ENCODE measurements around the gene HAAO. TPM values are rescaled to one million over a fixed set of nuclear protein-coding genes. Genes with fewer than 3 reads are reported as not detected.

Gene HAAO
- total and polyA plus RNA-seq, 2 of the 13 experiments (the other 11 are each of a cell fraction or from before 2014, with no cell fraction given) = 36.1 to 42.7 TPM

DNA sequence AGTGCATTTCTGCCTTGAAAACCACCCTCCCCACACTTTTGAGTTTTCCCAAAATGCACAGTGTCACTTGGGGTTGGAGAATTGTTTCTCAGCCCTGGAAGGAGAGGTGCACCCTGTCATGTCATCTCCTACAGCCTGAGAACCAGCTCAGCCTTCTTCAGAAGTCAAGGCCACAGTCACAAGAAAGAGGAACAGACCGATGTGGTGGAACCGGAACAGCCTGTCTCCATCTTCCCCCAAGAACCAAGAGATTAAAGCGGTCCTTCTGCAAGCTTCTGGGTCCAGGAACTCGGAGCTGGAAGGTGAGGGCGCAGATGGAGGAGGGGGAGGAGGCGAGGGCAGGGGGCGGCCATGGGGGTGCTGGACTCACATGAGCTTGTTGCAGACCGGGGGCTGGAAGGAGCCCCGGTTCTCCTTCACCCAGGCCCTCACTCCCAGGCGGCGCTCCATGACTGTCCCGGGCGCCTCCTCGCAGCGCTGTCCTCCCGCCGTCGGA lies 248 bp downstream of the HAAO start:
- peak overlapping the region; percentile 98 to 99 (median 99) for H3K4me3 ChIP-seq (replicated peaks in 1 of 3; ENCODE audit: insufficient read depth in 1 of 3, low read depth in 2 of 3, low read length in 3 of 3)
- no peak for TF ChIP-seq ZNF891 (CRISPR knock-in tag; IDR thresholded peaks at IDR 0.05)
- TF ChIP-seq, protein P1, sequence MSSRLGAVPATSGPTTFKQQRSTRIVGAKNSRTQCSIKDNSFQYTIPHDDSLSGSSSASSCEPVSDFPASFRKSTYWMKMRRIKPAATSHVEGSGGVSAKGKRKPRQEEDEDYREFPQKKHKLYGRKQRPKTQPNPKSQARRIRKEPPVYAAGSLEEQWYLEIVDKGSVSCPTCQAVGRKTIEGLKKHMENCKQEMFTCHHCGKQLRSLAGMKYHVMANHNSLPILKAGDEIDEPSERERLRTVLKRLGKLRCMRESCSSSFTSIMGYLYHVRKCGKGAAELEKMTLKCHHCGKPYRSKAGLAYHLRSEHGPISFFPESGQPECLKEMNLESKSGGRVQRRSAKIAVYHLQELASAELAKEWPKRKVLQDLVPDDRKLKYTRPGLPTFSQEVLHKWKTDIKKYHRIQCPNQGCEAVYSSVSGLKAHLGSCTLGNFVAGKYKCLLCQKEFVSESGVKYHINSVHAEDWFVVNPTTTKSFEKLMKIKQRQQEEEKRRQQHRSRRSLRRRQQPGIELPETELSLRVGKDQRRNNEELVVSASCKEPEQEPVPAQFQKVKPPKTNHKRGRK (CRISPR knock-in tag; IDR thresholded peaks at IDR 0.05) = no peak
- TF ChIP-seq ZNF879 (CRISPR knock-in tag; IDR thresholded peaks at IDR 0.05) = no peak
- 0 out of 2 replicates have a peak, but pooled peaks have one; percentile 5 for TF ChIP-seq GTF3A (CRISPR knock-in tag; conservative IDR thresholded peaks at IDR 0.05)
- TF ChIP-seq, protein P2, sequence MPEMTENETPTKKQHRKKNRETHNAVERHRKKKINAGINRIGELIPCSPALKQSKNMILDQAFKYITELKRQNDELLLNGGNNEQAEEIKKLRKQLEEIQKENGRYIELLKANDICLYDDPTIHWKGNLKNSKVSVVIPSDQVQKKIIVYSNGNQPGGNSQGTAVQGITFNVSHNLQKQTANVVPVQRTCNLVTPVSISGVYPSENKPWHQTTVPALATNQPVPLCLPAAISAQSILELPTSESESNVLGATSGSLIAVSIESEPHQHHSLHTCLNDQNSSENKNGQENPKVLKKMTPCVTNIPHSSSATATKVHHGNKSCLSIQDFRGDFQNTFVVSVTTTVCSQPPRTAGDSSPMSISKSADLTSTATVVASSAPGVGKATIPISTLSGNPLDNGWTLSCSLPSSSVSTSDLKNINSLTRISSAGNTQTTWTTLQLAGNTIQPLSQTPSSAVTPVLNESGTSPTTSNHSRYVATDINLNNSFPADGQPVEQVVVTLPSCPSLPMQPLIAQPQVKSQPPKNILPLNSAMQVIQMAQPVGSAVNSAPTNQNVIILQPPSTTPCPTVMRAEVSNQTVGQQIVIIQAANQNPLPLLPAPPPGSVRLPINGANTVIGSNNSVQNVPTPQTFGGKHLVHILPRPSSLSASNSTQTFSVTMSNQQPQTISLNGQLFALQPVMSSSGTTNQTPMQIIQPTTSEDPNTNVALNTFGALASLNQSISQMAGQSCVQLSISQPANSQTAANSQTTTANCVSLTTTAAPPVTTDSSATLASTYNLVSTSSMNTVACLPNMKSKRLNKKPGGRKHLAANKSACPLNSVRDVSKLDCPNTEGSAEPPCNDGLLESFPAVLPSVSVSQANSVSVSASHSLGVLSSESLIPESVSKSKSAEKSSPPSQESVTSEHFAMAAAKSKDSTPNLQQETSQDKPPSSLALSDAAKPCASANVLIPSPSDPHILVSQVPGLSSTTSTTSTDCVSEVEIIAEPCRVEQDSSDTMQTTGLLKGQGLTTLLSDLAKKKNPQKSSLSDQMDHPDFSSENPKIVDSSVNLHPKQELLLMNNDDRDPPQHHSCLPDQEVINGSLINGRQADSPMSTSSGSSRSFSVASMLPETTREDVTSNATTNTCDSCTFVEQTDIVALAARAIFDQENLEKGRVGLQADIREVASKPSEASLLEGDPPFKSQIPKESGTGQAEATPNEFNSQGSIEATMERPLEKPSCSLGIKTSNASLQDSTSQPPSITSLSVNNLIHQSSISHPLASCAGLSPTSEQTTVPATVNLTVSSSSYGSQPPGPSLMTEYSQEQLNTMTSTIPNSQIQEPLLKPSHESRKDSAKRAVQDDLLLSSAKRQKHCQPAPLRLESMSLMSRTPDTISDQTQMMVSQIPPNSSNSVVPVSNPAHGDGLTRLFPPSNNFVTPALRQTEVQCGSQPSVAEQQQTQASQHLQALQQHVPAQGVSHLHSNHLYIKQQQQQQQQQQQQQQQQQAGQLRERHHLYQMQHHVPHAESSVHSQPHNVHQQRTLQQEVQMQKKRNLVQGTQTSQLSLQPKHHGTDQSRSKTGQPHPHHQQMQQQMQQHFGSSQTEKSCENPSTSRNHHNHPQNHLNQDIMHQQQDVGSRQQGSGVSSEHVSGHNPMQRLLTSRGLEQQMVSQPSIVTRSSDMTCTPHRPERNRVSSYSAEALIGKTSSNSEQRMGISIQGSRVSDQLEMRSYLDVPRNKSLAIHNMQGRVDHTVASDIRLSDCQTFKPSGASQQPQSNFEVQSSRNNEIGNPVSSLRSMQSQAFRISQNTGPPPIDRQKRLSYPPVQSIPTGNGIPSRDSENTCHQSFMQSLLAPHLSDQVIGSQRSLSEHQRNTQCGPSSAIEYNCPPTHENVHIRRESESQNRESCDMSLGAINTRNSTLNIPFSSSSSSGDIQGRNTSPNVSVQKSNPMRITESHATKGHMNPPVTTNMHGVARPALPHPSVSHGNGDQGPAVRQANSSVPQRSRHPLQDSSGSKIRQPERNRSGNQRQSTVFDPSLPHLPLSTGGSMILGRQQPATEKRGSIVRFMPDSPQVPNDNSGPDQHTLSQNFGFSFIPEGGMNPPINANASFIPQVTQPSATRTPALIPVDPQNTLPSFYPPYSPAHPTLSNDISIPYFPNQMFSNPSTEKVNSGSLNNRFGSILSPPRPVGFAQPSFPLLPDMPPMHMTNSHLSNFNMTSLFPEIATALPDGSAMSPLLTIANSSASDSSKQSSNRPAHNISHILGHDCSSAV (CRISPR knock-in tag; IDR thresholded peaks at IDR 0.05; ENCODE audit: borderline replicate concordance) = no peak
- TF ChIP-seq ZNF749 (CRISPR knock-in tag; IDR thresholded peaks at IDR 0.05; ENCODE audit: borderline replicate concordance) = no peak; the same call in 1 of the 2 replicates
- no peak for TF ChIP-seq TSC22D2 (CRISPR knock-in tag; IDR thresholded peaks at IDR 0.05; ENCODE audit: borderline replicate concordance)
- TF ChIP-seq ZNF558 (CRISPR knock-in tag; IDR thresholded peaks at IDR 0.05; ENCODE audit: borderline replicate concordance) = no peak
- TF ChIP-seq, protein P3, sequence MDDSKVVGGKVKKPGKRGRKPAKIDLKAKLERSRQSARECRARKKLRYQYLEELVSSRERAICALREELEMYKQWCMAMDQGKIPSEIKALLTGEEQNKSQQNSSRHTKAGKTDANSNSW (CRISPR knock-in tag; IDR thresholded peaks at IDR 0.05; ENCODE audit: borderline replicate concordance) = no peak
- no peak for TF ChIP-seq MEIS1 (CRISPR knock-in tag; IDR thresholded peaks at IDR 0.05; ENCODE audit: borderline replicate concordance)
- TF ChIP-seq MED8 (CRISPR knock-in tag; IDR thresholded peaks at IDR 0.05; ENCODE audit: insufficient replicate concordance) = no peak
- no peak for TF ChIP-seq ZNF234 (CRISPR knock-in tag; conservative IDR thresholded peaks at IDR 0.05)
- no peak for TF ChIP-seq ZNF616 (CRISPR knock-in tag; IDR thresholded peaks at IDR 0.05; ENCODE audit: low read depth)
- TF ChIP-seq MXI1 (IDR thresholded peaks at IDR 0.05; ENCODE audit: borderline replicate concordance, low read depth, low read length) = no peak

More for the DNA sequence above, 248 bp downstream of the HAAO start:
- H3K9me3 ChIP-seq (ENCODE audit: low read length) = no peaks in the 10 kb centered on the region
- H3K9ac ChIP-seq (ENCODE audit: insufficient read depth, low read depth, low read length) = peak overlapping the region; percentile 99
- peaks cover 79% of the 10 kb centered on the region for H3K4me1 ChIP-seq (ENCODE audit: insufficient read depth, low read length)
- no peaks in the 10 kb centered on the region for H4K20me1 ChIP-seq (ENCODE audit: insufficient read depth, low read length)
- in situ Hi-C loops (cut with HindIII; ENCODE audit: extremely low pct_ligation_motif_present, low pct_unique_long_range_greater_than_20kb) = no loop called here
- no peak for FAIRE-seq
- peaks cover 50% of the 10 kb centered on the region for H3K79me2 ChIP-seq (ENCODE audit: insufficient read depth, low read length)
- no peaks in the 10 kb centered on the region; a peak in 1 of 5 replicates for H3K27me3 ChIP-seq (ENCODE audit: control insufficient read depth in 1 of 2, insufficient read depth in 2 of 2, low read length in 2 of 2)
- DNase-seq (ENCODE audit: low spot score) = no peak
- H2AFZ ChIP-seq (ENCODE audit: low read length) = no peak overlapping the region
- WGBS (ENCODE audit: low lambda C conversion rate) = 4% methylated on average over 6 of the region's 18 CpGs
- ATAC-seq = peak; percentile 76
- CTCF ChIA-PET (ENCODE audit: low intra/inter-chr PET ratio, low total read pairs) = no interaction called here
- POLR2A ChIA-PET = interaction anchor here (0.6 to 9.3 kb wide), 34 partner anchors 8 to 952 kb away, joined by 3 to 287 read pairs (median 4); partner anchors contain the start of genes KCNG3, PLEKHH2, THADA and ZFP36L2
- TSS peak; percentile 68 for BruUV-seq (replicated peaks)
- H3K36me3 ChIP-seq (replicated peaks in 1 of 2; ENCODE audit: control insufficient read depth in 1 of 2, insufficient read depth in 2 of 2, low read length in 2 of 2) = peaks cover 3% of the 10 kb centered on the region in 2 experiments; a peak in 1 of 5 replicates
- H3K4me2 ChIP-seq (ENCODE audit: low read depth, low read length) = peak overlapping the region; percentile 97
- H3K27ac ChIP-seq (ENCODE audit: extremely low read length, insufficient read depth, low read length) = peak overlapping the region; percentile 95
- intact Hi-C loops (cut with micrococcal nuclease; ENCODE audit: unreplicated experiment) = no loop called here
